Kidney (tissue), 14 donors: ENCODE data around the gene OGFR. TPM values are rescaled to one million over a fixed set of nuclear protein-coding genes. Genes with fewer than 3 reads are reported as not detected.
A peak's percentile ranks its signal among the peaks of the same experiment; 100 is the strongest.

Experiments
- DNase-seq, 5 donors: peaks; one replicate each; pipeline ENCODE4 v3.0.0-alpha.2; 2013 to 2020
- FAIRE-seq: peaks from 2 replicates; lab custom pipeline; 2012; peaks lifted over from hg19 to GRCh38; lab: Jason Lieb, UNC
- H3K27ac ChIP-seq, 2 donors: one replicate each; pipeline ENCODE4 v1.7.0; 2013; ENCODE audit warnings: low read depth in 2 of 2, low read length in 2 of 2, inconsistent platforms in 1 of 2
- H3K27me3 ChIP-seq: one replicate; pipeline ENCODE4 v1.7.1; 2013; ENCODE audit warnings: low read length, inconsistent platforms; ENCODE audit not compliant: control insufficient read depth, insufficient read depth
- H3K36me3 ChIP-seq, 3 donors: one replicate each; pipeline versions ENCODE4 v1.7.0 to v1.7.1; 2013; ENCODE audit warnings: low read length in 3 of 3, control low read depth in 1 of 3, inconsistent platforms in 1 of 3; ENCODE audit not compliant: insufficient read depth in 3 of 3, control insufficient read depth in 2 of 3
- H3K4me1 ChIP-seq, 3 donors: one replicate each; pipeline versions ENCODE4 v1.7.0 to v1.7.1; 2013; ENCODE audit warnings: low read length in 3 of 3, inconsistent platforms in 1 of 3, low read depth in 1 of 3; ENCODE audit not compliant: control insufficient read depth in 2 of 3, insufficient read depth in 2 of 3
- H3K4me3 ChIP-seq, 3 donors: one replicate each; pipeline versions ENCODE4 v1.7.0 to v1.8.1; 2013; ENCODE audit warnings: low read length in 3 of 3, control low read depth in 1 of 3, inconsistent platforms in 1 of 3
- H3K9ac ChIP-seq, 3 donors: one replicate each; pipeline versions ENCODE4 v1.7.0 to v1.7.1; 2013; ENCODE audit warnings: low read length in 3 of 3, control low read depth in 1 of 3, inconsistent platforms in 1 of 3
- H3K9me3 ChIP-seq, 3 donors: one replicate each; pipeline versions ENCODE4 v1.7.0 to v1.7.1; 2013; ENCODE audit warnings: low read length in 3 of 3, control low read depth in 1 of 3, inconsistent platforms in 1 of 3; ENCODE audit not compliant: control insufficient read depth in 2 of 3, insufficient read depth in 1 of 3
- intact Hi-C: fragments of 100-400 bp; cut with DNase I; formaldehyde crosslinking; loops from one replicate; pipeline ENCODE4 v1.11.1; 2022
- polyA plus RNA-seq: library from polyadenylated mRNA; stranded (reverse); fragments of 350-450 nt; fragmentation: Illumina TruSeq; extraction: RNeasy Lipid Tissue Mini Kit (QIAGEN cat#74804); gene quantifications from one replicate; pipeline ENCODE4 v1.2.3, GENCODE V29; 2014; ENCODE audit warnings: low read depth, low replicate concordance; ENCODE audit not compliant: insufficient read depth
- total RNA-seq: library from RNA; stranded (reverse); fragmentation: NEBNext Ultra II Directional; extraction: Animal tissue kit (Norgen Biotek cat#: 25700); gene quantifications from one replicate; pipeline ENCODE4 v1.2.1, GENCODE V29; 2021
- TF ChIP-seq, protein P1 (sequence below): IDR thresholded peaks from 3 replicates; pipeline ENCODE4 v1.5.1; 2012; ENCODE audit warnings: mild to moderate bottlenecking, moderate library complexity, borderline replicate concordance; ENCODE audit not compliant: insufficient read depth; ENCODE audit errors: extremely low read depth
- donor health status: control.
- donor health status: control.
- donor health status: control.
- donor health status: control.
- donor health status: control.
- donor health status: DM: yes; HTN: yes; CAD: no.
- donor health status: Normal renal cell carcinoma (clear cell type).

OGFR gene
- total and polyA plus RNA-seq, 2 donors from 2014 or later: 33.7 to 46.8 TPM

DNA sequence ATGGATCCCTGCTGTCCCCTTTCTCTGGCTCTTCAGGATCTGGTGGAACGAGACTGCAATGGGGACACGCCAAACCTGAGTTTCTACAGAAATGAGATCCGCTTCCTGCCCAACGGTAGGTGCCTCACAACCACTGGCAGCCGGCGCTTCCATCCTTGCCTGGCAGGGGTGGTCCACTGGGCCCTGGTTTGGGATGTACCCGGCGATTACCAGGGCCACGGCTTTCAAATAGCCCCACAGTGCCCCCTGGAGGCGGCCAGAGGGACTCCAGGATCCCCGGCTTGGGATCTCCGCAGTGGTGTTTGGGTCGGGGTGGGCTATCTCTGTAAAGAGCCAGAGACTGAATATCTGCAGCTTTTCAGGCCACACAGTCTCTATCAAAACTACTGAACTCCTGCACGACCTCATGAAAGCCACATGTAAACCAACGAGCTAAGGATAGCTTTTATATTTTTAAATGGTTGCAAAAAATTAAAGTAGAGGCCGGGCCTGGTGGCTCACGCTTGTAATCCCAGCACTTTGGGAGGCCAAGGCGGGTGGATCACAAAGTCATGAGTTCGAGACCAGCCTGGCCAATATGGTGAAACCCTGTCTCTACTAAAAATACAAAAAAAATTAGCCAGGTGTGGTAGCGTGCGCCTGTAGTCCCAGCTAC is 3.7 kb downstream of the OGFR start:
- Histone ChIP-seq H3K9me3 (no peaks in the 10 kb centered on the region), H3K36me3 (peaks cover 0 to 23% (median 12%) of the 10 kb centered on the region in 3 donors), H3K4me1 (peaks cover 0 to 16% (median 12%) of the 10 kb centered on the region in 3 donors), H3K9ac (no peak overlapping the region), H3K27ac (no peak overlapping the region), H3K4me3 (no peak overlapping the region), H3K27me3 (no peaks in the 10 kb centered on the region)
- intact Hi-C loops: loop anchor here (10.0 kb wide), 1 partner anchor 144 kb away; no protein-coding TSS in a partner anchor
- FAIRE-seq (no peak), DNase-seq (peak in 3 of 5 donors; percentile 64 to 79 (median 74))
- TF ChIP-seq, protein P1, sequence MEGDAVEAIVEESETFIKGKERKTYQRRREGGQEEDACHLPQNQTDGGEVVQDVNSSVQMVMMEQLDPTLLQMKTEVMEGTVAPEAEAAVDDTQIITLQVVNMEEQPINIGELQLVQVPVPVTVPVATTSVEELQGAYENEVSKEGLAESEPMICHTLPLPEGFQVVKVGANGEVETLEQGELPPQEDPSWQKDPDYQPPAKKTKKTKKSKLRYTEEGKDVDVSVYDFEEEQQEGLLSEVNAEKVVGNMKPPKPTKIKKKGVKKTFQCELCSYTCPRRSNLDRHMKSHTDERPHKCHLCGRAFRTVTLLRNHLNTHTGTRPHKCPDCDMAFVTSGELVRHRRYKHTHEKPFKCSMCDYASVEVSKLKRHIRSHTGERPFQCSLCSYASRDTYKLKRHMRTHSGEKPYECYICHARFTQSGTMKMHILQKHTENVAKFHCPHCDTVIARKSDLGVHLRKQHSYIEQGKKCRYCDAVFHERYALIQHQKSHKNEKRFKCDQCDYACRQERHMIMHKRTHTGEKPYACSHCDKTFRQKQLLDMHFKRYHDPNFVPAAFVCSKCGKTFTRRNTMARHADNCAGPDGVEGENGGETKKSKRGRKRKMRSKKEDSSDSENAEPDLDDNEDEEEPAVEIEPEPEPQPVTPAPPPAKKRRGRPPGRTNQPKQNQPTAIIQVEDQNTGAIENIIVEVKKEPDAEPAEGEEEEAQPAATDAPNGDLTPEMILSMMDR: peak; percentile 70

GRCh38 chr20:62809530-62810428 is 5.1 kb downstream of the OGFR start:
- no peak for DNase-seq
- FAIRE-seq: no peak
- H3K36me3 ChIP-seq: peaks cover 0 to 23% (median 12%) of the 10 kb centered on the region in 3 donors
- TF ChIP-seq, protein P1: no peak
- H3K27ac ChIP-seq: no peak overlapping the region
- H3K9ac ChIP-seq: no peak overlapping the region
- no peak overlapping the region for H3K4me3 ChIP-seq
- peaks cover 0 to 16% (median 12%) of the 10 kb centered on the region in 3 donors for H3K4me1 ChIP-seq
- intact Hi-C loops: loop anchor here (10.0 kb wide), 1 partner anchor 145 kb away; no protein-coding TSS in a partner anchor
- H3K27me3 ChIP-seq: no peaks in the 10 kb centered on the region
- no peaks in the 10 kb centered on the region for H3K9me3 ChIP-seq

GRCh38 chr20:62811320-62811719 is 6.7 kb downstream of the OGFR start:
- Histone ChIP-seq H3K9me3 (no peaks in the 10 kb centered on the region), H3K27me3 (peaks cover 4% of the 10 kb centered on the region), H3K27ac (no peak overlapping the region), H3K9ac (no peak overlapping the region), H3K4me1 (peaks cover 0 to 13% (median 5%) of the 10 kb centered on the region in 3 donors), H3K36me3 (peaks cover 0 to 23% (median 12%) of the 10 kb centered on the region in 3 donors), H3K4me3 (no peak overlapping the region)
- DNase-seq (no peak), FAIRE-seq (no peak)
- TF ChIP-seq, protein P1: no peak
- intact Hi-C loops: no loop called here
